Fibroblast of peridontal ligament (primary cell): ENCODE data around the gene CCL16.
"Not testable (repeated sequence)": the region's sequence is repeated elsewhere in the genome, so short reads cannot be mapped to it uniquely, and the experiment has no call there.

ENCODE experiments used
- DNase-seq: peaks from one replicate; pipeline ENCODE4 v3.0.0-alpha.2; 2010; ENCODE audit errors: extremely low read depth

The CCL16 gene

GRCh38 chr17:35981246-35981645 lies at the start of gene CCL16:
Gene CCL16, minus strand, starts transcription at chr17:35981497. Its CDS starts 77 bp downstream, at chr17:35981420.
- no peak for DNase-seq

GRCh38 chr17:36030956-36031355 lies 49.7 kb upstream of the CCL16 start:
- DNase-seq, result no peak

- DNase-seq, result no peak
These were observed 46.5 kb upstream of the CCL16 start for GRCh38 chr17:36027761-36028160.

- no peak for DNase-seq
These were observed 43.0 kb upstream of the CCL16 start for GRCh38 chr17:36024106-36024869.

- no peak for DNase-seq
These were observed 38.1 kb upstream of the CCL16 start for GRCh38 chr17:36019423-36019822.

- DNase-seq, result no peak
These were observed 36.5 kb upstream of the CCL16 start, which contains the start of gene CCL23 for GRCh38 chr17:36017799-36018198. Gene CCL23, minus strand, starts transcription at chr17:36017972. Its CDS starts 75 bp downstream, at chr17:36017897.

- no peak for DNase-seq
These were observed 35.3 kb upstream of the CCL16 start for GRCh38 chr17:36016555-36016954.

- not testable (repeated sequence) for DNase-seq
These were observed 34.6 kb upstream of the CCL16 start for GRCh38 chr17:36015895-36016294.

- no peak for DNase-seq
These were observed 33.6 kb upstream of the CCL16 start for GRCh38 chr17:36014946-36015345.

GRCh38 chr17:36011201-36011600 lies 29.9 kb upstream of the CCL16 start:
- DNase-seq, result no peak

GRCh38 chr17:36008998-36009665 lies 27.8 kb upstream of the CCL16 start:
- no peak for DNase-seq

GRCh38 chr17:36004594-36005108 lies 23.4 kb upstream of the CCL16 start:
- no peak for DNase-seq

- no peak for DNase-seq
These were observed 21.3 kb upstream of the CCL16 start for GRCh38 chr17:36002631-36003030.

GRCh38 chr17:36001862-36002603 lies 20.7 kb upstream of the CCL16 start:
- no peak for DNase-seq

- no peak for DNase-seq
These were observed 19.9 kb upstream of the CCL16 start, which contains the start of gene CCL15 for GRCh38 chr17:36001110-36001771. Gene CCL15, minus strand, starts transcription at chr17:36001553. Its CDS starts 61 bp downstream, at chr17:36001492.

GRCh38 chr17:36000732-36001109 lies 19.4 kb upstream of the CCL16 start:
- no peak for DNase-seq

- DNase-seq, result no peak
These were observed 17.5 kb upstream of the CCL16 start for GRCh38 chr17:35998756-35999155.

- no peak for DNase-seq
These were observed 16.8 kb upstream of the CCL16 start for GRCh38 chr17:35998018-35998545.

- DNase-seq, result not testable (repeated sequence)
These were observed 14.0 kb upstream of the CCL16 start for GRCh38 chr17:35995346-35995745.

- no peak for DNase-seq
These were observed 9.8 kb upstream of the CCL16 start for GRCh38 chr17:35991075-35991474.

- no peak for DNase-seq
These were observed 6.9 kb upstream of the CCL16 start for GRCh38 chr17:35988164-35988563.
